ENCODE measurements around the gene TMEM38B. TPM values are rescaled to one million over a fixed set of nuclear protein-coding genes. Genes with fewer than 3 reads are reported as not detected.

The TMEM38B gene
- total RNA-seq, 4 donors from 2014 or later: 7.4 to 12.5 (median 9.7) TPM

DNA sequence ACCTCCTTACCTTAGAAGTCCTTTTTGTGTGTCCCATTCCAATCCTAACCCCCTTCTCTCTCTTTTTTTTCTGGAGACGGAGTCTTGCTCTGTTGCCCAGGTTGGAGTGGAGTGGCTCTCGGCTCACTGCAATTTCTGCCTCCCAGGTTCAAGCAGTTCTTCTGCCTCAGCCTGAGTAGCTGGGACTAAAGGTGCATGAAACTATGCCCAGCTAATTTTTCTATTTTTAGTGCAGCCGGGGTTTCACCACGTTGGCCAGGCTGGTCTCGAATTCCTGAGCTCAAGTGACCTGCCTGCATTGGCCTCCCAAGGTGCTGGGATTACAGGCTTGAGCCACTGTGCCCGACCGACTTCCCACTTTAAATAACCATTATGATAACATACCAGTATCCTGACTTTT, 17.5 kb downstream of the TMEM38B start:
- Histone ChIP-seq H3K36me3 (no peaks in the 10 kb centered on the region), H3K27ac (no peak overlapping the region), H3K4me1 (no peaks in the 10 kb centered on the region), H3K9me3 (no peaks in the 10 kb centered on the region), H3K27me3 (no peaks in the 10 kb centered on the region), H3K4me3 (no peak overlapping the region)
- WGBS: 87% methylated on average over 7 of the region's 7 CpGs
- DNase-seq (ENCODE audit: low spot score in 2 of 2): no peak
- no peak for TF ChIP-seq EP300 (IDR thresholded peaks at IDR 0.05)
- TF ChIP-seq POLR2AphosphoS5 (IDR thresholded peaks at IDR 0.05): no peak
- TF ChIP-seq, protein P1, sequence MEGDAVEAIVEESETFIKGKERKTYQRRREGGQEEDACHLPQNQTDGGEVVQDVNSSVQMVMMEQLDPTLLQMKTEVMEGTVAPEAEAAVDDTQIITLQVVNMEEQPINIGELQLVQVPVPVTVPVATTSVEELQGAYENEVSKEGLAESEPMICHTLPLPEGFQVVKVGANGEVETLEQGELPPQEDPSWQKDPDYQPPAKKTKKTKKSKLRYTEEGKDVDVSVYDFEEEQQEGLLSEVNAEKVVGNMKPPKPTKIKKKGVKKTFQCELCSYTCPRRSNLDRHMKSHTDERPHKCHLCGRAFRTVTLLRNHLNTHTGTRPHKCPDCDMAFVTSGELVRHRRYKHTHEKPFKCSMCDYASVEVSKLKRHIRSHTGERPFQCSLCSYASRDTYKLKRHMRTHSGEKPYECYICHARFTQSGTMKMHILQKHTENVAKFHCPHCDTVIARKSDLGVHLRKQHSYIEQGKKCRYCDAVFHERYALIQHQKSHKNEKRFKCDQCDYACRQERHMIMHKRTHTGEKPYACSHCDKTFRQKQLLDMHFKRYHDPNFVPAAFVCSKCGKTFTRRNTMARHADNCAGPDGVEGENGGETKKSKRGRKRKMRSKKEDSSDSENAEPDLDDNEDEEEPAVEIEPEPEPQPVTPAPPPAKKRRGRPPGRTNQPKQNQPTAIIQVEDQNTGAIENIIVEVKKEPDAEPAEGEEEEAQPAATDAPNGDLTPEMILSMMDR (IDR thresholded peaks at IDR 0.05): no peak
- TF ChIP-seq POLR2A (IDR thresholded peaks at IDR 0.05): no peak

DNA sequence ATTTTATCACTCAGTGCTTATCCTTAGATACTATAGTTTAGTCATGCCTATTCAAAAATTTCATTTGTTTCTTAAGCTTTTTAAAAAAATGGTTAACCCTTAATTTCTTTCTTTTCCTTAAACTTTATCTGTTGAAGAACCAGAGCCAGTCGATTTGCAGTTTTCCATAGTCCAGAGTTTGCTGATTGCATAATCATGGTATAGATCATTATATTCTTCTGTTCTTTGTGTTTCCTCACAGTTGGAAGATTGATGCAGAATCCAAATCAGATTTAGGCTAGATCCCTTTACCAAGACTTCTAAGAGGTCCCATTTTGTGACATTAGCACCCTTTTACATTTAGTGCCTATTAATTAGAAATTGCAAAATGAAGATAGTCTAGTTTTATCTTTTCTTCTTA, 18.0 kb downstream of the TMEM38B start:
- Histone ChIP-seq H3K27me3 (no peaks in the 10 kb centered on the region), H3K36me3 (no peaks in the 10 kb centered on the region), H3K9me3 (no peaks in the 10 kb centered on the region), H3K27ac (no peak overlapping the region), H3K4me1 (no peaks in the 10 kb centered on the region), H3K4me3 (no peak overlapping the region)
- 89% methylated on average over 1 of the region's 1 CpG for WGBS
- no peak for DNase-seq (ENCODE audit: low spot score in 2 of 2)
- TF ChIP-seq EP300 (IDR thresholded peaks at IDR 0.05) (no peak), POLR2A (IDR thresholded peaks at IDR 0.05) (no peak), POLR2AphosphoS5 (IDR thresholded peaks at IDR 0.05) (no peak)
- TF ChIP-seq, protein P1 (IDR thresholded peaks at IDR 0.05): no peak

DNA sequence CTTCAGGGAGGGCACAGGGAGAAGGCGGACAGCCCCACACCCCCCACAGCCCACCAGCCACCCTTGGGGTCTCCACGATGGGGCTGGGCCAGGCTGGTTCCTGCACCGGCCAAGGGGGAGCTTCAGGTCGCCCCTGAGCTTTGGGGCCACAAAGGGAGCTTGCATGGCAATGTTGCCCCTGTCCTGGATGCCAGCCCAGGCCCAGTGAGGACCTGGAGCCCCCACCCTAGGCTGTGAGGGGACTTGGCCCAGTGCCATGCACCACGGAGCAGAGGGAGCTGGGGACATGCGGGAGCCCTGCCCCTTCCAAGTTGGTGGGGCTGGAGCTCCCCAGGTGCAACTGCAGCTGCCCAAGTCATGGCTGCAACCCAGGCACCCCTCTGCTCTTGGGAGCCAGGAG, 18.4 kb downstream of the TMEM38B start:
- Histone ChIP-seq H3K9me3 (no peaks in the 10 kb centered on the region), H3K27me3 (no peaks in the 10 kb centered on the region), H3K27ac (no peak overlapping the region), H3K4me3 (no peak overlapping the region), H3K36me3 (no peaks in the 10 kb centered on the region), H3K4me1 (no peaks in the 10 kb centered on the region)
- DNase-seq (ENCODE audit: low spot score in 2 of 2): no peak
- 90% methylated on average over 2 of the region's 6 CpGs for WGBS
- TF ChIP-seq POLR2AphosphoS5 (IDR thresholded peaks at IDR 0.05): no peak
- no peak for TF ChIP-seq POLR2A (IDR thresholded peaks at IDR 0.05)
- TF ChIP-seq, protein P1 (IDR thresholded peaks at IDR 0.05): no peak

- TF ChIP-seq POLR2A (IDR thresholded peaks at IDR 0.05) (no peak), EP300 (IDR thresholded peaks at IDR 0.05) (no peak), POLR2AphosphoS5 (IDR thresholded peaks at IDR 0.05) (no peak)
- TF ChIP-seq, protein P1 (IDR thresholded peaks at IDR 0.05): no peak
- Histone ChIP-seq H3K4me1 (no peaks in the 10 kb centered on the region), H3K4me3 (no peak overlapping the region), H3K36me3 (no peaks in the 10 kb centered on the region), H3K27me3 (no peaks in the 10 kb centered on the region), H3K27ac (no peak overlapping the region), H3K9me3 (no peaks in the 10 kb centered on the region)
- DNase-seq (ENCODE audit: low spot score in 2 of 2): no peak
- WGBS: 100% methylated on average over 1 of the region's 11 CpGs
Observed at GRCh38 chr9:105713260-105714019, 19.1 kb downstream of the TMEM38B start.

GRCh38 chr9:105714020-105714331, 19.6 kb downstream of the TMEM38B start:
- WGBS: no CpG with 5 or more reads among the region's 2 CpGs
- no peak for DNase-seq (ENCODE audit: low spot score in 2 of 2)
- Histone ChIP-seq H3K9me3 (no peaks in the 10 kb centered on the region), H3K27me3 (no peaks in the 10 kb centered on the region), H3K4me3 (no peak overlapping the region), H3K36me3 (no peaks in the 10 kb centered on the region), H3K4me1 (no peaks in the 10 kb centered on the region), H3K27ac (no peak overlapping the region)
- TF ChIP-seq EP300 (IDR thresholded peaks at IDR 0.05) (no peak), POLR2AphosphoS5 (IDR thresholded peaks at IDR 0.05) (no peak)
- TF ChIP-seq, protein P1 (IDR thresholded peaks at IDR 0.05): no peak
